Measurements from ENCODE around the gene OLIG1.
A peak's percentile ranks its signal among the peaks of the same experiment; 100 is the strongest.

Gene OLIG1

DNA sequence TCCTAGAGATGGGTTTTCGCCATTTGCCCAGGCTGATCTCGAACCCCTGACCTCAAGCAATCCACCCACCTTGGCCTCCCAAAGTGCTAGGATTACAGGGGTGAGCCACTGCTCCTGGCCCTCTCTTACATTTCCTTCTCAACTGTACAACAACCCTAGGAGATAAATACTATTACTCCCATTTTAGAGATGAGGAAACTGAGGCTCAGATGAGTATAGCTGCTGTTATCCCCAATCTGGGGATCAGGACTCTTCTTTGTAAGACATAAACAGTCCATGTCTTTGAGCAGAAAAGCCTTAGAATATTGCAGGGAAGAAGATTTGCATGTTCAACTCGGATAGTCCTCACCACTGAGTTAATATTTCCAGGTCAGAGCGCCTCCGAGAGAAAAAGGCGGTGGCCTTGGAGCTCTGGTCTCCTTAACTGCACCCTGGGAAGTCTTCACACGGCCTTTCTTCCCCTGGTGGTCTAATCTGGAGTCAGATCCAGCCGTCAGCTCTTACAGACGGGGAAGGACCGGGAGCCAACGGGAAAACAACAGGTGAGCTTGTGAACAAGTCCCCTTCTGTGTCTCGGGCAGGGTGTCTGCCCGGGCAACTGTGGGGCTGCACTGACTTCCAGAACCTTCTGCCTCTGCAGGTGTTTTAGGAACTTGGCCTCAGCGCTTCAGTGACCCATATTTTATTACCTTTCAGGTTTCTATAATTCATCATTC, 5.9 kb upstream of the OLIG1 start:
- no peak for DNase-seq (ENCODE audit: low spot score)

DNA sequence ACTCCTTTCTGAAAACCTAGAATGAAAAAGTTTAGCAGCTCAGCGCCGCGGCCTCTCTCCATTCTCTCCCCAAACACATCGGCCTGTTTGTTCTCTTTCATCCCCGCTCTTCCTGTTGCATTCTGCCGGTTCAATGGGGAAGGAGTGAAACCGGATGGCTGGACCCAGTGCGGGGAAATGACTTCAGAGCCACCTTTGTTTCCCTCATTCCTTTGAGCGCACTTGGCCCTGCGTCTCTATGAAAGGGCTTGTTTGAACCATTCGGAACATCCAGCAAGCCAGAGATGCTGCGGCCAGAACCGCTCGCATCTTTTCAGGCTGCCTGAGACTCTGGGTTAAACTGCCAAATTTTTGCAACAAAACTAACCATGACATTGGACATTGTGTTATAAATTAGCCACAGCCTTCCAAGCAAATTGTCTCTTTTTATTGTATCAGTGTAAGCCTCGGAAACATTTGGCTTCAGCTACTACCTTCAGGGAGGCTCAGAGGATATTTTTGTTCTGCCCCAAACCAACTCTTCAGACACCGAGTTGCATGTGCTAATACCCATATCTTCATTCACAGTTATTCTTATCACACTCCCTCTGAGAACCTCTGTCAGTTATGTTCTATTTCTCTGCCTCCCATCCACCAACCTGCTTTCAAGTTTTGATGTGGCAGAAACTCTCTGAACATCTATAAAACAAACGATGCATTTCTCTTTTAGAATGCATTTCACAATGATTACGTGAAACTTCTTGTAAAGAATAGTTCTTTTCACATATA, 5.1 kb upstream of the OLIG1 start:
- no peak for DNase-seq (ENCODE audit: low spot score)

DNA sequence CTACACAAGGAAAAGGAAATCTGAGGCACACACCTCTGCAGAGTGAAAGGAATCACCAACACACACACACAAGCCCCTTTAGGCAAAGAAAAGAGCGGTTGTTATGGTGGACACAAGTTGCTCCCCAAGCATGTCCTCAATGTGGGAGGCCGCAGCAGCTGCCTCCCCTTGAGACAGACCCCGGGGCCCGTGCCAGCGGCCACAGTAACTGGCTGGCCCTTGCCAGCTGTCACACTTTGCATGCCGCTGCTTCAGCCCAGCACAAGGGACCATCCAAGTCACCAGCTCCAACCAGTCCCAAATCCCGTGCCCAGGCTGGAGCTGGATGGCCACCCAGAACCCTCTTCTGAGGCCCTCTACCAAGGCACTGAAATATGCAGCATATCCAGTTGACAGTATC, 2.9 kb upstream of the OLIG1 start:
- no peak for DNase-seq (ENCODE audit: low spot score)

DNA sequence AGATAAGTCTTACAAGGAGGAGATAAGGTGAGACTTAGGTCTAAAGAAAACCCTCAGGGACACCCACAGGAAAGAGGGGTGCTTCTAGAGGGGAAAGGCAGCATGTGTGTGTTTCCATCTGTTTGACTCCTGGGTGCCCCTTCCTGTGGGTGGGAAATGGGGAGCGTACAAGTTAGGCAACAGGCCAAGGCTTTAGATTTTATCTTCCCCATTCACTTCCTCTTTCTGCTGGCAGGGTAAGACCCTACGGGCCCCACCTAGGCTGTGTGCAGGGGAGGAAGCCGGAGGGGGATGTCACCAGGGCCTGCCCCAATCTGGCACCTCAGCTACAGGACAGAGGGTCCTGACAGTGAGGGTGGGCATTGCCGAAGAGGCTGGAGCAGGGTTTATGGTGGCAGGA, 2.5 kb upstream of the OLIG1 start:
- DNase-seq (ENCODE audit: low spot score) = no peak

DNA sequence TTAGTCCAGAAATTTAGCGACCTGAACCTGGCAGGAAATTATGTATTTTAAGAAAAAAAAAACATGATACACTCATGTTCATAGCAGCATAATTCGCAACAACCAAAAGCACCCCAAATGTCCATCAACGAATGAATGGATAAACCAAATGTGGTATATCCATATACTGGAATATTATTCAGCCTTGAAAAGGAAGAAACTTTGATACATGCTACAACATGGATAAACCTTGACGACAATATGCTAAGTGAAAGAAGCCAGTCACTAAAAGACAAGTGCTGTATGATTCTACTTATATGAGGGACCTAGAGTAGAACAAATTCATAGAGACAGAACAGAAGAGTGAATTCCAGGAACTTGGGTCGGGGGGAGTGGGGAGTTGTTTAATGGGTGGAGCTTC, 698 bp upstream of the OLIG1 start:
- no peak for DNase-seq (ENCODE audit: low spot score)

DNA sequence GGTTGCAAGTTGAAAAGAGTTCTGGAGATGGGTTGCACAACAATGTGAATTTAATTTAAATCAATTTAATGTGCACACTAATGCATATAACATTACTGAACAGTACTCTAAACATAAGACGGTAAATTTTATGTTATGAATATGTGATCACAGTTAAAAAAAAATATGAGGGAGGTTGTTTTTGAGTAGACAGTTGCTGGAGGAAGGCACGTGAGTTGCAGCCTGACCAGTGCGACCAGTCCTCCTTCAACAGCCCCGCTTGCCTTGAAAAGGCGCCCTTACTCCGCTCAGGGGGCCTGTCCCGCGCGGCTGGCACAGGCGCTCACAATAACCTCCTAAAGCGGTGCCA, 322 bp upstream of the OLIG1 start:
- no peak for DNase-seq (ENCODE audit: low spot score)

DNA sequence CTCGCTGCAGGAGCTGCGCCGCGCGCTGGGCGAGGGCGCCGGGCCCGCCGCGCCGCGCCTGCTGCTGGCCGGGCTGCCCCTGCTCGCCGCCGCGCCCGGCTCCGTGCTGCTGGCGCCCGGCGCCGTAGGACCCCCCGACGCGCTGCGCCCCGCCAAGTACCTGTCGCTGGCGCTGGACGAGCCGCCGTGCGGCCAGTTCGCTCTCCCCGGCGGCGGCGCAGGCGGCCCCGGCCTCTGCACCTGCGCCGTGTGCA, 730 bp downstream of the OLIG1 start:
- DNase-seq (ENCODE audit: low spot score) = no peak

DNA sequence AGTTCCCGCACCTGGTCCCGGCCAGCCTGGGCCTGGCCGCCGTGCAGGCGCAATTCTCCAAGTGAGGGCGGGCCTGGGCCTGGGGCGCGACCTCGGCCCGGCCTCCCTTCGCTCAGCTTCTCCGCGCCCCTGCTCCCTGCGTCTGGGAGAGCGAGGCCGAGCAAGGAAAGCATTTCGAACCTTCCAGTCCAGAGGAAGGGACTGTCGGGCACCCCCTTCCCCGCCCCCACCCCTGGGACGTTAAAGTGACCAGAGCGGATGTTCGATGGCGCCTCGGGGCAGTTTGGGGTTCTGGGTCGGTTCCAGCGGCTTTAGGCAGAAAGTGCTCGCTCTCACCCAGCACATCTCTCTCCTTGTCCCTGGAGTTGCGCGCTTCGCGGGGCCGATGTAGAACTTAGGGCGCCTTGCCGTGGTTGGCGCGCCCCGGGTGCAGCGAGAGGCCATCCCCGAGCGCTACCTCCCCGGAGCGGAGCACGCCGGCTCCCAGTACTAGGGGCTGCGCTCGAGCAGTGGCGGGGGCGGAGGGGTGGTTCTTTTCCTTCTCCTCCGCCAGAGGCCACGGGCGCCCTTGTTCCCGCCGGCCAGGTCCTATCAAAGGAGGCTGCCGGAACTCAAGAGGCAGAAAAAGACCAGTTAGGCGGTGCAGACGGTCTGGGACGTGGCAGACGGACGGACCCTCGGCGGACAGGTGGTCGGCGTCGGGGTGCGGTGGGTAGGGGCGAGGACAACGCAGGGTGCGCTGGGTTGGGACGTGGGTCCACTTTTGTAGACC, 1.2 kb downstream of the OLIG1 start:
- peak; percentile 66 for DNase-seq (ENCODE audit: low spot score)

DNA sequence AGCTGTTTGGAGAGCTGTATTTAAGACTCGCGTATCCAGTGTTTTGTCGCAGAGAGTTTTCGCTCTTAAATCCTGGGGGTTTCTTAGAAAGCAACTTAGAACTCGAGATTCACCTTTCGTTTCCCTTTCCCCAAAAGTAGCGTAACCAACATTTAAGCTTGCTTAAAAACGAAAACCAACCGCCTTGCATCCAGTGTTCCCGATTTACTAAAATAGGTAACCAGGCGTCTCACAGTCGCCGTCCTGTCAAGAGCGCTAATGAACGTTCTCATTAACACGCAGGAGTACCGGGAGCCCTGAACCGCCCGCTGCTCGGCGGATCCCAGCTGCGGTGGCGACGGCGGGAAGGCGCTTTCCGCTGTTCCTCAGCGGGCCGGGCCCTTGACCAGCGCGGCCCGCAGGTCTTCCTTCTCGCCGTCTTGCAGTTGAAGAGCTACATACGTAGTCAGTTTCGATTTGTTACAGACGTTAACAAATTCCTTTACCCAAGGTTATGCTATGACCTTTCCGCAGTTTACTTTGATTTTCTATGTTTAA, 1.9 kb downstream of the OLIG1 start:
- no peak for DNase-seq (ENCODE audit: low spot score)

DNA sequence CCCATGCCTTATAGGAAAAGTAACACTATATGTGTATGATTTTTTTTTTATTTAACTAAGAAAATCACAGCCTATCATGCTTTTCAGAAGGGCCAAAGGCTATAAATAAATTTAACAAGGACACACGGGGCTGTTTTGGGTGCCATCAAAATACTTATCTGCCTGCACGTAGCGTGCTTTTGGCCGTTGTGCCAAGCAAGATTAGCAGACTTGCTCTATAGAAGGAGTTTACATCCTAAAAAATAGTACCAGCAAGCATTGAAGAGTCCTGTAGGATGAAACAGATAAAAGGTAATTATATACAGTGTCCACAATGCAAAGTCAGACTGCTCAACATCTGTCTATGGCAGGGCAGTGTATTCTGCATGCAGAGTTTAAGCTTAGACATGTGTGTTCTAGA, 3.7 kb downstream of the OLIG1 start:
- DNase-seq (ENCODE audit: low spot score) = no peak

DNA sequence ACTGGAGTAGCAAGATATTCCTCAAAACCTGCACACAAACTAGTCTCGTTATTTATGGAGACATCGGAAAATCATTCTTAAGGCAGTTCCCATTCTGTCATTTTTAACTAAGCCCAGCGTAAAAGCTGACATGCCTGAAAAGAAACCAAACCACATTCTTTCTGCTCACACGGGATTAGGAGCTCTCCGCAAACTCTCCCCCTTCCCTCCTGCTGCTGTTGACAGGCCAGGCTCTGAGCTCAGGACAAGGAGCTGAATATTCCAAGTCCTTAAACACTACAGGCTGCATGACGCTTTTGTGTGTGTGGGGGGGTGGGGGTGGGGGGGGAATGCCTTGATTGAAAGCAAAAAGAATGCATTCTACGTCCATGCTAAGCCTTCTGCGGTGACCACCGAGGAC, 5.2 kb downstream of the OLIG1 start:
- peak; percentile 65 for DNase-seq (ENCODE audit: low spot score)

DNA sequence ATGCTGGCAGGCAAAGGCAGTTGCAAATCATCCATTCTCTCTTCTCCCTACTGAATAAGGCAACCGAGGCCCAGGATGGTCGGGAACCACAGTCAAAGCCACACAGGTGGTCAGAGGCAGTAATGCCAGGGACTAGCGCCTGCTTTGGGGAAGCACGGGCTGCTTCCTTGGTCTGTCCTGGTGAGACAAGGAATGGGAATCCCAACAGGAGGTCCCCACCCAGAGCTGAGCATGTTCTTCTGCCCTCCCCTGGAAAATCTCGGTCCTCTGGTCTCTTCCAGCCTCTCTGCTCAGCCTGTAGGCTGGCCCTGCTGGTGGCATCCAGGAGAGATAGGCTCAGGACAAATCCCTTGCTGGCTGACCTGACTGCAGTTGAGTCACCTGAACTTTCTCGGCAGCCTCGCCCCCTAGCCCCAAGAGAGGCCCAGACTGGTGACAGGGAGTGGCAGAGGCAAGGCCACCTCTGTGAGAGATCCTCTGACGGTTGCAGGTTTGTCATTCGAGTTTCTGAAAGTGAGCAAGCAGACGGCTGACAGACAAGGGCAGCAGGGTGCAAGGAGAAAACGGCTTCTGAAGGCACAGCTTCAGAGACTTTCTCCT, 5.8 kb downstream of the OLIG1 start:
- DNase-seq (ENCODE audit: low spot score) = no peak

DNA sequence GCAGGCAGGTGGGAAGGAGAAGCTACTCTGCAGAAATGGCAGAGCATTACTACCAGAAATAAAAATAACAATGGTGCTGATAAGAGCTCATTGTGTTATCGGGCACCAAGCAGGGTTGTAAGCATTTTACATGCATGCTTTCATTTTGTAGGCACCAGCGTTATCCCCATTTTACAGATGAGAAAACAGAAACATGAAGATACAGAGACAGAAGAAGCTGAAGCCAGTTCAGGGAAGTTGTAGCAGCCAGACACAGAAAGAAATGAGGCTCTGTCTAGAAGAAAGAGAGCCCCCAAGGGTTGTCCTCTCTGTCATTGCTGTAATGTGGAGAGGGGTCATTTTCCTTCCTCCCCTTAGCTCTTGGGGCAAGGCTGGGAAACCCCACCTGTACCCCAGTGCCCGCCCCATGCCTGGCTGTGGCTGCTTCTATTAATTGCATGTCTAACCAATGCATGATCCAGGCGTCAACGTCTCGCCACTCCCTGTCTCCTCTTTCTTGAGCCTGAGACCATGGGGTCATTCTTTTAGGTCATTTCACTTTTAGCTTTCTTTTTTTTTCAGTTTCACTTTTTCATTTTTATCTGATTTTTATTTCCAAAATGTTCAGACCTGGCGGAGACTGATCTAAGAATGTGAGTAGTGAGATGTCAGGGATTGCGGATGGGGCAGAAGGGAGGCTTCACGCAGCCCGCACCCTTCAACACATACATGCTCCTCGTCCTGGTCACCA, 6.8 kb downstream of the OLIG1 start:
- DNase-seq (ENCODE audit: low spot score) = no peak

DNA sequence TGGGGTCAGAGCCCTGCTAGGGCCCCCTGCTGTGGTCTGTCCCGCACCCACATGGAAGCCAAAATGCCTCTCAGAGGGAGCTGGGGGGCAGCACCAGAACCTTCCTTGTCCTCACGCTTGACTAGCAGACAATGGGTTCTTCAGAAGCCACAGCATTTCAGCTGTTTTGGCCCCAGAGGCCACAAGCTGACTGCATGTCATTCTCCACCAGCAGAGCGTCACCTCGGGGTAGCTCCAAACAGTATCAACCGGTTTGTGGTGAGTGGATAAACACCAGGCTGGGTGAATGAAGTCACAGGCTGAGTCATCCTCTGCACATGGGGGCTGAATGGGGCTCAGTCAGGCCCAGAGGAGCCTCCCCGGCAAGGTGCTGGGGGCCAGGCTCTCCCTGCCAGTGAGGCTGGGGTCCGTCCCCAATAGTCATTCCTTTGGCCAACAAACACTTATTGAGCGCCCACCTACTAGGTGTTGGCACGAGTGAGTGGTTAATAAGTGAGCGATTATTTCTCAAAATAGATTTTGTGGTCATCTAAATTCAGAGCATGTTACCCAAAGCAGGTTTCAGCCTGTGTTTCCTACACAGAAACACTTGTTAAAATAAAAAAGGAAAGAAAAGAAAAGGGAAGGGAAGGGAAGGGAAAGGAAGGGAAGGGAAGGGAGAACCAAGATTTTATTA, 9.1 kb downstream of the OLIG1 start:
- DNase-seq (ENCODE audit: low spot score) = no peak

DNA sequence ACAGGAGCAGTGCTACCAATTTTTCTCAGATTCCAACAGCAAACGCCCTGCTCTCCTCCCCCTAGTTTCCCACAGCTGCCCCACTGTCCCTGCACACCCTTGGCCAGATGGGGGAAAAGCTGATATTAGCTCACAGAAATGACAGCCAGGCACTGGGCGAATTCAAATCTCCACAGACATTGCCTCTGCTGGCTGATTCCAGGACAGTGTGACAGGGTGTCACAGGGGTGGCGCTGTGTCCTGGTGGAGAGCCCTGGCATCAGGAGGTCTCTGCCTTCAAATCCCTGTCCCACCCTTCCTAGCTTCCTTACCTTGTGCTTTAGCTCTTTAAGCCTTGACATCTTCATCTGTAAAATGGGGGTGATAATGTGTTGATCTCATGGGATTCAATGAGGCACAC, 10.4 kb downstream of the OLIG1 start:
- no peak for DNase-seq (ENCODE audit: low spot score)

DNA sequence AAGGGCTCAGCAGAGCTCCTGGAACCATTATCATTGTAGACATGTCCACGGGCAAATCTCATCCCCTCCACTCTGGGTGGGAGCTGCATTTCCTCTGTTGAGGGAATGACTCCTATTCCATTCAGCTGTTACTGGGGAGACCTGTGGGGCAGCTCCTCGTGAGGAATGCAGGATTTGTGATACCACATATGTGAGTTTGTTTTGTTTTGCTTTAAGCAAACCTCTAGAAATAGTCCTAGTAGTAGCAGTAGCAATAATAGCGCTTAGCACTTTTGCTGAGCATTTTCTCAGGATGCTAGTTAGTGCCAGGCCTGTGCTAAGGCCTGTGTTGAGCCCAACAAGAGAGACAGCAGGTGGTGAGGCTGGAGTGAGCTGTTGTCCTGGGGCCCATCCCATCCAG, 10.8 kb downstream of the OLIG1 start:
- no peak for DNase-seq (ENCODE audit: low spot score)

DNA sequence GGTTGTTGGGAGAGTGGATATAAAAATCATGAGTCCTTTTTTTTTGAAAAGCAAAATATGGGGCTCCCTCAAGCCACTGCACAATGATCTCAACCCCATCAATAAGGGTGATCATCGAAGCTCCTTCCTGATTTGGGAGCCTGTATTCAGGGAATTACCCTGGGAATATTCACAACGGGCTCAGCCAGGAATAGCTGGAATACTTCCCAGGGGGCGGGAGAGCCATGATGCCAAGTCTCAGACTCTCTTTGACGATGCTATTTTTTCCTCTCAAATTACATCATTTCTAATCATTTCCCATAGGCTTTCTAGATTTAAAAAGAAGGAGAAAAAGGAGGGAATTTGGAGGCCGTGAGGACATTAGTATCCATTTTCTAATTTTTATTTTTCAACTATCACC, 18.4 kb downstream of the OLIG1 start:
- no peak for DNase-seq (ENCODE audit: low spot score)

DNA sequence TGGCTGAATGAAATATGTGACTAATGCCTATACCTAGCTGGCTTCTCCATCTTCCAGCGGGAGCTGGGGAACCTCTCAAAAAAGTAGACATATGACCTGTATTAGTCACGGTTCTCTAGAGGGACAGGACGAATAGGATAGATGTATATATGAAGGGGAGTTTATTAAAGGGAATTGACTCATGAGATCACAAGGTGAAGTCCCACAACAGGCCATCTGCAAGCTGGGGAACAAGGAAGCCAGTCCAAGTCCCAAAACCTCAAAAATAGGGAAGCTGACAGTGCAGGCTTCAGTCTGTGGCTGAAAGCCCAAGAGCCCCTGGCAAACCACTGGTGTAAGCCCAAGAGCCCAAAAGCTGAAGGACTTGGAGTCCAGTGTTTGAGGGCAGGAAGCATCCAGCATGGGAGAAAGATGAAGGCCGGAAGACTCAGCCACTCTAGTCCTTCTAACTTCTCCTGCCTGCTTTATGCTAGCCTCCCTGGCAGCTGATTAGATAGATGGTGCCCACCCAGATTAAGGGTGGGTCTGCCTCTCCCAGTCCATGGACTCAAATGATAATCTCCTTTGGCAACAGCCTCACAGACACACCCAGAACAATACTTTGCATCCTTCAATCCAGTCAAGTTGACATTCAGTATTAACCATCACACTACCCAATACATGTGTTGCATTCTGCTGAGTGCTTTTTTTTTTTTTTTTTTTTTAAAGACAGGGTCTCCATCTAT, 19.6 kb downstream of the OLIG1 start:
- no peak for DNase-seq (ENCODE audit: low spot score)

DNA sequence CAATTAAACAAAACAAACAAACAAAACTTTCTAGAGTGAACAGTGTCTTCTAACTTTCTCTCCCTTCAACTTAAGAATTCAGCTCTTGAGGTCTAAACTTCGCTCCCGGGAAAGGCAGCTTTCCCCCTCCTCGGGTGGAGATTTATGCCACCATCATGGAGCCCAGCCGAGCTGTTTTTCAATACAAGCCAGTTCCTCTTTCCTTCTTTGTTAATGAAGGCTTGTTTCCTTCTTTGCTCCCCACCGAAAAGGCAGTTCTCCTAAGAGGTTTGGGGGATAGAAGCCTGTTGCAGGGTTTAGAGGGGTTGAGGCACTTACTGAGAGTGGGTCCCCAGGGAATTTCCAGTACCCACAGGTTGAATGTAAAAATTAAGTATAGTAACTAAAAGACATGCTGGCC, 26.5 kb downstream of the OLIG1 start:
- DNase-seq (ENCODE audit: low spot score) = no peak

DNA sequence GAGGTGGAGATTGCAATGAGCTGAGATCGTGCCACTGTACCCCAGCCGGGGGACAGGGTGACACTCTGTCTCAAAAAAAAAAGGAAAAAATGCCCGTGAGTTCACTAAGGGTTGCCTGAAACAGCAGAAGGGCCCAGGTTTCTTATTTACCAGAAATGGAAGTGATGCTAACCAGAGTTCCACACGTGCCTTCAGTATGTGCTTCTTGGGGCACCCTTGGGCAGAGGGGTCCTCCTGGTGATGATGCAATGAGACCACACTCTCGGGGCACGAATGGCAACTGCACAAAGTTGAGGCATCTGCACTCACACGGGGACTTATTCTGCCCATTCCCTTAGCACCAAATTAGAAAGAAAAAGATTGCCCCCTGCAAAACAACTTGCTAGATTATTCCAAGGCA, 29.2 kb downstream of the OLIG1 start:
- no peak for DNase-seq (ENCODE audit: low spot score)
